ENCODE data around the gene AP1AR.
"Not testable (repeated sequence)": the region's sequence is repeated elsewhere in the genome, so short reads cannot be mapped to it uniquely, and the experiment has no call there.

Gene AP1AR, protein sequence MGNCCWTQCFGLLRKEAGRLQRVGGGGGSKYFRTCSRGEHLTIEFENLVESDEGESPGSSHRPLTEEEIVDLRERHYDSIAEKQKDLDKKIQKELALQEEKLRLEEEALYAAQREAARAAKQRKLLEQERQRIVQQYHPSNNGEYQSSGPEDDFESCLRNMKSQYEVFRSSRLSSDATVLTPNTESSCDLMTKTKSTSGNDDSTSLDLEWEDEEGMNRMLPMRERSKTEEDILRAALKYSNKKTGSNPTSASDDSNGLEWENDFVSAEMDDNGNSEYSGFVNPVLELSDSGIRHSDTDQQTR

DNA sequence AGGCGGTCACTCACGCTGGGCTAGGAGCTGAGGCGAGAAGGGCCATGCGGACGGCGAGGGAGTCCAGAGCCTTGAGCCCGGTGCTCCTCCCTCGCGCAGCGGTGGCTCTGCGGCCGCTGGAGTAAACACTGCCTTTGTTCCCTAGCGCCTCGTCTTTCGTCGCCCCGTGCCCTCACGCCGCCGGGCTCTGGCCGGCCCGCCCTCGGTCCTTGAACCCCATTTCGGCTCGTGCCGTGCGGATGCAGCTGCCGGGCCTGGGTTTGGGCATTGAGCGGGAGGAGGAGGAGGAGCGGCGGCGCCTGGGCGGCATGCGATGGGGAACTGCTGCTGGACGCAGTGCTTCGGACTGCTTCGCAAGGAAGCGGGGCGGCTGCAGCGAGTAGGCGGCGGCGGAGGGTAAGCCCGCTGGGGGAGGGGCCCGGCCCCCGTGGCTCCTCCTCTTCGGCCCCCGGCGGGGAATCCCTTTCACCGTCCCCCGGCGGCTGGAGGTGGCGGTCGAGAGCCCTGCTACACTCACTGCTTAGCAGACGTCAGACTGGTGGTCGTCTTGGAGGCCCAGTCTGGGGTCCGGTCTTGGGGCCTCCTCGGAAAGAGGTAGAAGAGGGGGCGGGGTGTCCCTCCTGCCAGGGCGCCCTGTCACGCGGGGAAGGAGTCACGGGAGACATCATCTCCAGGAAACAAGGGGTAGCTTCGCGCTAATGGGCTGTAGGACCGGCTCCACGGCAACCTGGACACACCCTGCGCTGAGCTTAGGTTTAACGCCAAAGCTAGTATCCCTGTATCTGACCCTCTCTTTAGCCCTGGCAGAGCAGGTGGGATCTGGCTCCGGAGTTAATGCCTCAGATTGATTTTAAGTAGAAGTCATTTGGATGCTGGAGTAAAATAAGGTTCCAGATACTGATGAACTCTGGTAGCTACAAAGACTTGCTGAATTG, at the start of gene AP1AR:
Gene AP1AR, plus strand, starts transcription at position 9 of the 935 bp plus-strand sequence. Its CDS starts 305 bp downstream, at position 314.
- DNase-seq (ENCODE audit: low read depth), result peak; percentile 64

DNA sequence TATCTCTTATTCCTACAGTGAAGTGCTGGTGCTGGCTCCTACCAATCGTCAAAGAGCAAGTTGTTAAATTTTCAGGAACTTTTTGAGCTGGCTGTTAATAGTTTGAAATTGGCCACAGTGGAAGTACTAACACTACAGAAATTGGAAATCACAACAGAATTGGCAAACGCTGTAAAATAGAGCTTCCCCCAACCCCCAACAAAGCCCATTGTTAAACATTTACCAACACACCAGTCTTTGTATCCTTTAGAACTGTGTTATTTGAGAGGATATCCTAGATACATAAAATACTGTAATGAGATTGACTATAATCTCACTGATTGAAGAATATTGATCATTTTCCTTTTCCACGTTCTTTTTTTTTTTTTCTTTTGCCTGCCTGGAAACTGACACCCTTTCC, 49.0 kb upstream of the AP1AR start:
- DNase-seq (ENCODE audit: low read depth), result no peak

DNA sequence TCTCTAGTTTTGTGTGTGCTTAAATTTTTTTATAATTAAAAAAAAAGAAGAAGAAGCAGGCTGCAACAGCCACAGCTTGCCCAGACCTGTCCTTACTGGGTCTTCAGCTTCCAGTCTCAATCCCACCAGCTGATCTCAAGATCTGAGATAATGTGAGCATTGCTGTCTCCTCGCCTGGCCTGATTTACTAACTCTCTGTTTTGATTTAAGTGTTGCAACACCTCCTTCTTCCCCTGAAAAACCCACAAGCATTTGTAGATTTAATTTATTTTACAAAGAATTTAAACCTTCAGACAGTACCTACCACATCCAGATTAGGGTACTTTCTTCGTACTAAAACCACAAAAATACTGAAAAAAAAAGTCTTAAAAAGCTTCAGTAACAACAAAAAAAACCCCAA, 48.3 kb upstream of the AP1AR start:
- DNase-seq (ENCODE audit: low read depth), result no peak

DNA sequence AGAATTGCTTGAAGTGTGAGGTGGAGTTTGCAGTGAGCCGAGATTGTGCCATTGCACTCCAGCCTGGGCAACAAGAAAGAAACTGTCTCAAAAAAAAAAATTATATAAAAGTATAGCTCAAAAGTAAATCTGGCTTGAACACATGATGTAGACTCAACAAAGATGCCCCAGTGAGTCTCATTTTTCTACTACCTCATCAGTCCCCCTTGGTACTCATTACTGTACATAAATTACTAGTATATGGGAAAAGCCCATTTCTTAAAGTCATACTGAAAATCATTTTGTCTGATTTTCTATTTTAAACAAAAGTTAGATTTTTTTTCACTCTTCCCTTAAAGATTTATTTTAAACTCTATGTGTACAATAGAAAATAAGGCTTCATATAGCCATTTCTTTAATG, 47.1 kb upstream of the AP1AR start:
- DNase-seq (ENCODE audit: low read depth), result no peak

DNA sequence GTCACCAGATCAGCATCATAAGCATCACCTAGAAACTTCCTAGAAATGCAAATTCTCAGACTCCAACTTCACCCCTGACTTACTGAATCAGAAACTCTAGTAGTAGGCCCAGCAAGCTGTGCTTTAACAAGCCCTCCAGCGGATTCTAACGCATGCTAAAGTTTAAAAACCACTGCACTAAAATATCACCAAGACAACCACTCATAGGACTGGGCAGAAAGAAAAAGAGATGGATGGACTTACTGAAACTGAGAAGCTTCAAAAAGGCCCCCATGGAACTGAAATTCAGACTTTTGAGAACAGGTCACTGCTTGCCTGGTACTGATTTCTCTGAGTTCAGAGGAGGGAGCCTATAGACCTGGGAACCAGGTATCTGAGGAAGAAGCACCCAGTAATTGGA, 46.3 kb upstream of the AP1AR start:
- DNase-seq (ENCODE audit: low read depth), result no peak

DNA sequence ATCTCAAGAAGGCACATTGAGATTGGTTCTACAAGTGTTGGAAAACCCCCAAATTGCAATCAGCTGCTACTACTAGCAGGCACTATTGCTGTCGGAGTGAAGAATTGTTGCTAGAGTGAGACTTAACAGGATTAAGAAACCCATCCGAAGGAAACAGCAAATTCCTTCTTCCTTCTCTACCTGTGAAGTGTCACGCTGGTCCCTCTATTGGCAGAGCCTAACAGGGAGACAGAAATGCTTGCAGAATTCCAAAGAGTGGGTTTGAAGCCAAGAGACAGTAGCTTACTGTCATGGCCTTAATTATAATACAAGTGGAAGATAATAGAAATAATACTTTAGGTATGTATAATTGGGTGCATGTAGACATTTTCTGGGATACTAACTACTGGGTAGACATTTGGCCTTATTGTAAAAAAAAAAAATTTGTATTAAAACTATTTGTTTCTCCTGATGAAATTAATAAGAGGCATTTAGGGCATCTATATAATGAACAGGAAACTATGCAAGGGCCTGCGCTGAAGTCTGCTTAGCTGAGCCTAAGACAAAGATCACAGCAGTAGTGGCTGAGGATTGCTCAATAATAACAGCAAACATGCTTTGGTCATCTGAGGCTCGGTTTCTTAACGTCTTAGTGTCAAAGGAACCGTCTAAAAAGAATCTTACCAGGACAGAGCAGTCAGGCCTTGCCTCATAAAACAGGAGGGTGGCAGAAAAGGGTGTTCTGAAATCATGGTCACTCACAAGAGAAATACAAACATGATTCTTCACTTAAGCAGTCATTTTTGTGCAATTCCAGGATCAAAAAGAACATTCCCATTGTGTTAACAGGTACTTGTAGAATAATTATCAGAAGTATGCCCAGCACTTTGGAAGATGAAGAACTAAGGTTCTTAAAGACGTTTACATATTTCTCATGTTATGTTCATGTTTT, 45.6 kb upstream of the AP1AR start:
- no peak for DNase-seq (ENCODE audit: low read depth)

DNA sequence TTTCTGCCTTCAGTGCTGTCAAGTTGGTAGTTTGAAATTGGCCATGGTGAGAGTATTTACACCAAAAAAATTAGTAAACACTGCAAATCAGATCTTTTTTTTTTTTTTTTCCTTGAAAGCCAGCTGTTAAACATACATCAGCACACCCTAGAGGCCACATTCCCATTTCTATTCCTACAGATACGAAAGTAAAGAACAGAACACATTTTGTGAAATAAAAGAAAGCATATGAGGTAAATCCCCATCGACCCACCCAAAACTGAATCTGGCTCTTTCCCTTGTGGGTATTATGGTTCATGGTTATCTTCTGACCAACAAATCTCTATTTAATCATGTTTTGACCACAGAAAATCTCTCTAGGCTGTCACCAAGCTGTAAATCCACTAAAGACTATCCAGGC, 41.8 kb upstream of the AP1AR start:
- no peak for DNase-seq (ENCODE audit: low read depth)

DNA sequence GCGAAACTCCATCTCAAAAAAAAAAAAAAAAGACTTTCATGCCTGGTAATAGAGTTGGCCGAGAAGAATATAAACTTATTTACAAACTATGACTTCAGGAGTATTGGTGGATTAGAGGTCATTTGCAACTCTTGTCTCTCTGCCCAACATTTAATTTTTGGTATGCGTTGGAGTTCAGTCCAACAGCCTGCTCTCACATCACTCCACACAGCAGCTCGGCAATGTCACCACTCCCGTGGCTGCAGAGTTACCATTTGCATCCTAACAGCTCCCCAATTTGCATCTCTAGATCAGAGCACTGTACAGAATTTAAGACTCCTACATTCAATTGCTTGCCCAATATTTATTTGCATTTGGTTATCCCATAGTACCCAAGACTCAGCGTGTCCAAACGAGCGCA, 40.9 kb upstream of the AP1AR start:
- no peak for DNase-seq (ENCODE audit: low read depth)

DNA sequence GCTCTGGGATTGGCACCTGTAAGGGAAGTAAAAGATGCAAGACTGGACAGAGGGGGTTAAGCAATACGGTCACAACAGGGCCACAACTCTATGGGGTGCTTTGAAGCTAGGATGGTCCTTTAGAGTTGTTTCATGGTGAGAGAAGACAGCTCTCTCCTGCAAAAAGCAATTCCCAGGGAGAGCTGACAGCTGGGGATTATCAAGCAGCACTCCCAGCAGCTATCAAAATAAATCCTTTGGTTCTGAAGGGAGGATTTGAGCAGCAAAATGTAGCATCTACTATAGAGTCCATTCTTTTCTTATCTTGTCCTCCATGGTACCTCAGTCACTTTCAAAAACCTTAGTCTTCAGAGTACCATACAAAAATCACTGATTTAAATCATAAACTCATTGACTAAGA, 35.1 kb upstream of the AP1AR start:
- no peak for DNase-seq (ENCODE audit: low read depth)

DNA sequence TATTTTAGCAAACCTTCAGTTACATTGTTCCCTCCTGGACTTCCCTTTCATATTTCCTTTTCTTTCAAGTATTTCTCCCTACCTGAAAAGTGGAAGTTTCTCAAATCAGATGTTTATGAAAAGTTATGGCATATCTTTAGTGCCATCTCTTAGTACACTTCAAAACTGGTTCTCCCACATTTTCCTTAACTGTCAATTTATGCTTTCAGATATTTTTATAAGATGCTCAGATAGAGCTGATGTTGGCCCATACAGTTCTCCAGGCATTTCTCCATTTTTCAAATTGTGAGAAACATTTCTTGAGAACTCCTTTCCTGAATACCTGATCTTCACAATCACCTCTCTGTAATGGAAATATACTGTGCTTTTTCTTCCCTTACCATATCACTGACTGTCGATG, 32.5 kb upstream of the AP1AR start:
- no peak for DNase-seq (ENCODE audit: low read depth)

DNA sequence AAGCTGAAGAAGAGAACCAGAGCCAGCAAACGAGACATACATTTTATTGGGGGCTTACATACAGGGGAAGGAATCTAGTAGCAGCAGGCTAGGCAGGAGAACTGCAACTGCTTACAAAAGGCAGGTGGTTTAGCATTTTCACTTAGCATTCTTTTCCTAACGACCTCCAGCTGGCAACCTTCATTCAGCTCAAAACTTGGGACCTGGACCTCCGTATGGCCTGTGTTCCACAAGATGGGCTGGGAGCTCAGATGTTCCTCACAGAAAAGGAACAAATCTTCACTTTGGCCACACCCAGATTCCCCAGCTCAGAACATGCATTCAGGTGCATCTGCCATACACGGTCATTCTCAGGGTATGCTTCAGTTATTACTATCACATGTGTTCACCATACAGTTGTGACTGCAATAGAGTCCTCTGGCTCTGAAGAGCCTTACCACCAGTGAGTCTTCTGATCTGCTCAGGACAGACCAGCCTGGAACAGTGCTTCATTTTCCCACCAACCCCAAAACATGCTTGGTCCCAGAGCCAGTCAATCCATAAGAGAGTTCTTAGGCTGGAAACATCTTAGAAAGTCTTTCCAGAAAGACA, 29.6 kb upstream of the AP1AR start:
- DNase-seq (ENCODE audit: low read depth), result no peak

DNA sequence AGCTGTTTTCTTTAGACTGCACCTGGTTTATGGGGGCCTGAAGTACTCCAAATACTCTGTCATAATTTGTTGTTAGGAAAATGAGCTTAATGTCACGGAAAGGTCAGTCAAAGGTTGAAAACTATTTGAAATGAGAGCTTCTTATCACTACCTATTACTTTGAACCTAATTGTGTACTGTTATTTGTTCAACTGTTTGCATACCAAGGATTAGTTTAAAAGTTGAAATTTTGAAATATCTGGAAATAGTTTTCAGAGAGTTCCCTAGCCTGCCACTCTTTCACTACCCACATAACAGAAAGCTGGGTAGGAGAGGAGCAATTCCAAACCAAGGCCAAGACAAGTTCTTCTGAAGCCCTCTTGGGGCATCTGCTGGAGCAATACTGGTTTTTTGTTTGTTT, 28.0 kb upstream of the AP1AR start:
- DNase-seq (ENCODE audit: low read depth), result no peak

DNA sequence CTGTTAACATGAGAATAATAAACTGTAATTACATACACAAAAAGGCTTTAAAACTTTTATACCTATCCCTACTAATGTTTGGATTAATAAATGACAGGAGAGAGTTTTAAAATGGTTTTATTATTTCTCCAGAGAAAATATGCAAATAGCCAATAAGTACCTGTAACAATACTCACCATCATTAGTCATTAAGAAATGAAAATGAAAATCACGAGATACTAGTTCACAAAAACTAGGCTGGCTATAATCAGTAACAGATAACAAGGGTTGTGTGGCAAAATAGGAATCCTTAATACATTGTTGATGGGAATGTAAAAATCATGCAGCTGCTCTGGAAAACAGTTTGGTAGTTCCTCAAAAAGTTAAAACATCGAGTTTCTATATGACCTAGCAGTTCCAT, 25.2 kb upstream of the AP1AR start:
- no peak for DNase-seq (ENCODE audit: low read depth)

DNA sequence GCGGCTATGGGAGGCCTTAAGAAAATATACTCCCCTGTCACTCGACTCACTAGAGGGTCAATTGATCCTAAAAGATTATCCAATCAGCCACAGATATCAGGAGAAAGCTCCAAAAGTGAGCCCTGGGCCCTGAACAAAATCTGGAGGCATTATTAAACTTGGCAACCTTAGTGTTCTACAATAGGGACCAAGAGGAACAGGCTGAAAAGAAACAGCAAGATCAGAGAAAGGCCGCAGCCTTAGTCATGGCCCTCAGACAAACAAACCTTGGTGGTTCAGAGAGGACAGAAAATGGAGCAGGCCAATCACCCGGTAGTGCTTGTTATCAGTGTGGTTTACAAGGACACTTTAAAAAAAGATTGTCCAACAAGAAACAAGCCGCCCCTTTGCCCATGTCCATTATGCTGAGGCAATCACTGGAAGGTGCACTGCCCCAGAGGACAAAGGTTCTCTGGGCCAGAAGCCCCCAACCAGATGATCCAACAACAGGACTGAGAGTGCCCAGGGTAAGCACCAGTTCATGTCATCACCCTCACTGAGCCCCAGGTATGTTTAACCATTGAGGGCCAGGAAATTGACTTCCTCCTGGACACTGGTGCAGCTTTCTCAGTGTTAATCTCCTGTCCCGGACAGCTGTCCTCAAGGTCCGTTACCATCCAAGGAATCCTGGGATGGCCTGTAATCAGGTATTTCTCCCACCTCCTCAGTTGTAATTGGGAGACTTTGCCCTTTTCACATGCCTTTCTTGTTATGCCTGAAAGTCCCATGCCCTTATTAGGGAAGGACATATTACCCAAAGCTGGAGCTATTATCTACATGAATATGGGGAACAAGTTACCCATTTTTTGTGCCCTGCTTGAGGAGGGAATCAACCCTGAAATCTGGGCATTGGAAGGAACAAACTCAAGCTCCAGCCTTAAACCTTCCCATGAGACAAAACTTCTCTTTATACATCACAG, 23.2 kb upstream of the AP1AR start:
- DNase-seq (ENCODE audit: low read depth), result not testable (repeated sequence)

DNA sequence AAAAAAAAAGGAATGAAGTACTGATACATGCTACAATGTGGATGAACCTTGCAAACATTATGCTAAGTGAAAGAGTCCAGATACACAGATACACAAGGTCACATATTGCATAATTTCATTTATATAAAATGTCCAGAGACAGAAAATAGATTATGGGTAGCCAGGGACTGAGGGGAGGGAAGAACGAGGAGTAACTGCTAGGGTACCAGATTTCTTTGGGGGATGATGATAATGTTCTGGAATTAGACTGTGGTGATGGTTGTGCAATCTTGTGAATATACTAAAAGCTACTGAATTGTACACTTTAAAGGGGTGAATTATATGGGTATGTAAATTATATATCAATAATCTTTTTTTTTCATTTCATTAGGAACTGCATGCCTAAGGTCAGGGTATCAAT, 20.8 kb upstream of the AP1AR start:
- no peak for DNase-seq (ENCODE audit: low read depth)

DNA sequence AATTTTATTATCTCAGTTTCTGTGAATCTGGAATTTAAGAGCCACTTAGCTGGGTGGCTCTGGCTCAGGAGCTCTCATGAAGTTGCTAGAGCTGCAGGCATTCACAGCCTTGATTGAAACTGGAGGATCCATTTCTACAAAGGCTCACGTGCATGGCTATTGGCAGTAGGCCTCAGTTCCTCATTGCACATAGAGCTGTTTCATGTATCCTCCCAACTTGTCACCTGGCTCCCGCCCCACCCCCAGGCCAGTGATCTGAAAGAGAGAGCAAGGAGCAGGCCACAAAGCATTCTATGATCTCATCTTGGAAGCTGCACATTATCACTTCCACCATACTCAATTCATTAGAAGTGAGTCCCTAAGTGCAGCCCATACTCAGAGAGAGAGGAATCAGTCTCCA, 18.5 kb upstream of the AP1AR start:
- no peak for DNase-seq (ENCODE audit: low read depth)

DNA sequence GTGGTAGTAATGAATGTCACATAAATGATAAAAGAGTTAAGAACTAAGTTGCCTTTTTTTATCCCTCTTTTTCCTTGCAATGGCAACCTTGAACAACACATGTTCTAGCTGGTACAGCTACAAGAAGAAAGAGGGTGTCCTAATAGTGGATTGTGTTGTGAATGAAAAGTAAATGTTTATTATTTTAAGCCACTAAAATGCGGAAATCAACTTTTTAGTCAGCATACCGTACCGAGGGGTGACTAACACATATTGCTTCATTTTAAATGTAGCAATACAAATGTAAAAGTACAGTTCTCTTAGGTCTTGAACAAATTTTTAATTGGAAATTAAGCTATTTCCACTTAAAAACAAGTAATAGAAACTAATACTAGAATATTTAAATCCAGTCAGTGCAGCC, 17.7 kb upstream of the AP1AR start:
- no peak for DNase-seq (ENCODE audit: low read depth)

DNA sequence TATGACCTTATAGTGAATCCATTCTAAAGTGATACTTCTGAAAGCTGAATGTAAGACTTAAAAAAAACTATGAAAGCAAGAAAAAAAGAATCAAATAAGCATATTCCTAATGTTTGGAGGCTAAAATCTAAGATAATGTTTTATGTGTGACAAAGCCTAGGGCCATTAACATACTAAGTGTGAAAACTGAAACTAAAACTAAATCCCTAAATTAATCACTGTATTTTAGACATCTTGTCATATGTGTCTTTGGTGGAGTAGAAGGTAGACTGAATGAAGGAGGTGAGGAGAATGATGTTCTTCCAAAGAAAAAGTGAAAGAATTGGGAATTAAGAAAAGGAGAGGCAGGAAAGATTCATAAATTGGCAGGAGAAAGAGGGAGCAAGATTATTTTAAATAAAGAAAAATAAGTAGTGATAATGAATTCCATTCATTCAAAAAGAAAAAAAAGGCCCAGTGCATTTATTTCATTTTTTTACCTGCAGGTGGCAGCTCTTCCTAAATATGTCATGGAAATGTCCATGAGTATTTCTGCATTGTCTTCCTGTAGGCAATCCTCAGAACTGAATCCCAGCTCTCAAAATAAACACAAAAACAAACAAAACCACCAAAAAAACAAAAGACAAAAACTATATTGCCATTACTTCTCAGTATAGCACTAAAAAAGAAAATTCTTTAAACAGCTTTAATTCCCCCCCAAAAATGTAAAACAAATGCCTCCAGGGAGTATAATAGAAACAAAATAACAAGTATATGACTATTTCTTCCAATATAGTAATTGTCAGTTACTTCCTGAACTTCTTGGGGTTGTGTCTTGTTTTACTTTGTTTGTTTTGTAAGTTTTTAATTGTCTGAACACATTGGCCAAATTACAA, 17.0 kb upstream of the AP1AR start:
- no peak for DNase-seq (ENCODE audit: low read depth)

DNA sequence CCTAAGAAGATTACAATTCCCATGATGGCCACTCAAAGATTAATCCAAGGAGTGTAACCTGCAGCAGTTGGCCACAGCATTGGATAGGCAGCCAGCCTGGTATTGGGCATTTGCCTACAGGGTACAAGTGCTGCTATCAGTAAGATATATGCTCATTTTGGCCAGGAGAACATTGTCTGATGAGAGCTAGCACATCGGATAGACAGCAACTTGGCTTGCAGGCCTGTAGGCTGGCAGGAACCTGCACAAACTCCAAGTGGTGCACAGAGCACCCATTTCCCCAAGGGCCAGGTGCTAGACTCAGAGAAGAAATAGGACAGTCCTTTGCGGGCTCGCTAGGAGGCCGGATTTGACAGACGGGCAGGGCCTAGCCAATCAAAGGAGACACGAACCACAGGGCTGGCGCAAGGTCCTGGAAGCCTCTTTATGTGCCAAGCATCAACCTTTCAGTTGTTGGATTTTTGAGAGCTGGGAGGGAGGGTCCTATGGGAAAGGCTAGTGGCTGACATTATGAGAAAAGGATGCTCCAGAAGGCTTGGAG, 11.7 kb upstream of the AP1AR start:
- no peak for DNase-seq (ENCODE audit: low read depth)

Measured in activated T-cell treated with anti-CD3 and anti-CD28 coated beads for 1 hour (primary cell).